HCT116 (cell line): ENCODE data around the gene FRMD4A. TPM values are rescaled to one million over a fixed set of nuclear protein-coding genes. Genes with fewer than 3 reads are reported as not detected.

ENCODE experiments used
- ATAC-seq: fragments of 200-7000 bp; cut with Tn5 transposase; 2 replicates; pipeline ENCODE4 v1.9.1; 2020; ENCODE audit warnings: mild to moderate bottlenecking, moderate library complexity
- BruUV-seq: library from RNA; stranded (reverse); fragments of 400-500 nt; replicated peaks from 2 replicates; lab custom pipeline; 2021; lab: Mats Ljungman, UMichigan
- CTCF ChIA-PET: fragments of 300-600 bp; sonication (Branson Sonifier 250); formaldehyde crosslinking; loops from one replicate; lab custom pipeline; 2021; ENCODE audit warnings: antibody characterized with exemption; lab: Charles Lee
- POLR2A ChIA-PET: fragments of 300-600, 350-600 bp; sonication (Branson Sonifier 250); formaldehyde crosslinking; loops from one replicate; lab custom pipeline; 2021; ENCODE audit warnings: antibody characterized with exemption; lab: Charles Lee
- RAD21 ChIA-PET, 2 experiments: fragments of 300-600 bp; sonication (Branson Sonifier 250); formaldehyde crosslinking; loops; one replicate each; lab custom pipeline; 2023; ENCODE audit warnings: low total read pairs in 2 of 2; ENCODE audit not compliant: uncharacterized antibody in 2 of 2, unreplicated experiment in 2 of 2, low non-redundant PET in 1 of 2; lab: Charles Lee
- DNase-seq: peaks from one replicate; pipeline ENCODE4 v3.0.0-alpha.2; 2010; ENCODE audit warnings: low read depth, low spot score
- H2AFZ ChIP-seq: fragments of 200-600 bp; shearing (Covaris generic), sonication (generic); 2 replicates; pipeline ENCODE4 v1.6.1; 2017; ENCODE audit warnings: low read depth, mixed run types, mixed read lengths, antibody characterized with exemption, low read length; ENCODE audit not compliant: poor library complexity, severe bottlenecking
- H3K27ac ChIP-seq: 2 replicates; pipeline ENCODE4 v1.5.1; 2012; ENCODE audit warnings: low read depth, low read length
- H3K27me3 ChIP-seq: fragments of 200-600 bp; sonication (generic); 2 replicates; pipeline ENCODE4 v1.6.1; 2016; ENCODE audit warnings: mixed run types, low read length, mixed read lengths; ENCODE audit not compliant: insufficient read depth
- H3K36me3 ChIP-seq, 2 experiments: fragments of 200-500 bp in 1 of 2; fragments of 200-600 bp in 1 of 2; sonication (Bioruptor generic) in 1 of 2; sonication (generic) in 1 of 2; 2 replicates each; pipeline versions ENCODE4 v1.5.1 to v1.6.1; 2014 to 2016; ENCODE audit warnings: low read length in 2 of 2, inconsistent platforms in 1 of 2, mixed read lengths in 1 of 2, mixed run types in 1 of 2; ENCODE audit not compliant: insufficient read depth in 2 of 2, control insufficient read depth in 1 of 2
- H3K4me1 ChIP-seq, 2 experiments: fragments of 200-600 bp in 1 of 2; sonication (generic) in 1 of 2; 2 replicates each; pipeline versions ENCODE4 v1.5.1 to v1.6.1; 2012 to 2017; ENCODE audit warnings: low read length in 2 of 2, inconsistent platforms in 1 of 2, mild to moderate bottlenecking in 1 of 2, mixed read lengths in 1 of 2, mixed run types in 1 of 2, moderate library complexity in 1 of 2; ENCODE audit not compliant: insufficient read depth in 2 of 2, control insufficient read depth in 1 of 2
- H3K4me2 ChIP-seq: fragments of 200-600 bp; sonication (generic); 2 replicates; pipeline ENCODE4 v1.6.1; 2017; ENCODE audit warnings: mixed run types, low read length, mixed read lengths
- H3K4me3 ChIP-seq, 2 experiments: fragments of 200-600 bp in 1 of 2; sonication (generic) in 1 of 2; replicated peaks in 1 of 2; 2 replicates each; pipeline ENCODE4 v1.5.1; 2011 to 2016; ENCODE audit warnings: low read length in 2 of 2, control low read depth in 1 of 2, low read depth in 1 of 2, mild to moderate bottlenecking in 1 of 2, mixed read lengths in 1 of 2, mixed run types in 1 of 2
- H3K79me2 ChIP-seq: fragments of 200-600 bp; sonication (generic); 2 replicates; pipeline ENCODE4 v1.6.1; 2017; ENCODE audit warnings: mild to moderate bottlenecking, mixed run types, low read length, moderate library complexity, mixed read lengths; ENCODE audit not compliant: insufficient read depth
- H3K9ac ChIP-seq: fragments of 200-600 bp; sonication (generic); 2 replicates; pipeline ENCODE4 v1.6.1; 2016; ENCODE audit warnings: low read length, mixed read lengths
- H3K9me2 ChIP-seq: fragments of 200-600 bp; sonication (generic), shearing (Covaris generic); 2 replicates; pipeline ENCODE4 v1.6.1; 2017; ENCODE audit warnings: mixed run types, mild to moderate bottlenecking, moderate library complexity; ENCODE audit not compliant: insufficient read depth
- H3K9me3 ChIP-seq, 2 experiments: fragments of 200-500 bp in 1 of 2; fragments of 200-600 bp in 1 of 2; sonication (Bioruptor generic) in 1 of 2; sonication (generic) in 1 of 2; 2 replicates each; pipeline ENCODE4 v1.6.1; 2014 to 2017; ENCODE audit warnings: low read length in 2 of 2, mixed read lengths in 2 of 2, inconsistent platforms in 1 of 2, low read depth in 1 of 2, mild to moderate bottlenecking in 1 of 2, mixed run types in 1 of 2, moderate library complexity in 1 of 2; ENCODE audit not compliant: control insufficient read depth in 1 of 2, insufficient read depth in 1 of 2
- H4K20me1 ChIP-seq: fragments of 200-600 bp; sonication (generic), shearing (Covaris generic); 2 replicates; pipeline ENCODE4 v1.6.1; 2017; ENCODE audit warnings: mixed run types, mild to moderate bottlenecking, moderate library complexity; ENCODE audit not compliant: insufficient read depth
- ATF3 ChIP-seq: IDR thresholded peaks from 2 replicates; pipeline ENCODE4 v1.6.1; 2012
- CBX3 ChIP-seq: IDR thresholded peaks from 2 replicates; pipeline ENCODE4 v1.6.1; 2012; ENCODE audit warnings: low read depth
- EGR1 ChIP-seq: IDR thresholded peaks from 2 replicates; pipeline ENCODE4 v1.6.1; 2012; ENCODE audit warnings: low read depth
- ELF1 ChIP-seq: IDR thresholded peaks from 2 replicates; pipeline ENCODE4 v1.6.1; 2012; ENCODE audit warnings: low read depth, borderline replicate concordance
- EZH2phosphoT487 ChIP-seq: fragments of 200-600 bp; IDR thresholded peaks from 2 replicates; pipeline ENCODE4 v1.6.1; 2018; ENCODE audit warnings: antibody characterized with exemption, borderline replicate concordance
- FOSL1 ChIP-seq: IDR thresholded peaks from 2 replicates; pipeline ENCODE4 v1.6.1; 2012; ENCODE audit warnings: low read depth
- JUND ChIP-seq: IDR thresholded peaks from 2 replicates; pipeline ENCODE4 v1.6.1; 2012
- MAX ChIP-seq: IDR thresholded peaks from 2 replicates; pipeline ENCODE4 v1.6.1; 2012
- POLR2A ChIP-seq: IDR thresholded peaks from 2 replicates; pipeline ENCODE4 v1.7.0; 2011; ENCODE audit warnings: borderline replicate concordance; ENCODE audit not compliant: insufficient read depth, insufficient read length; ENCODE audit errors: extremely low read depth
- POLR2AphosphoS5 ChIP-seq: IDR thresholded peaks from 2 replicates; pipeline ENCODE4 v1.6.1; 2011; ENCODE audit warnings: mild to moderate bottlenecking, low read depth, low read length, moderate library complexity
- SIN3A ChIP-seq: IDR thresholded peaks from 2 replicates; pipeline ENCODE4 v1.6.1; 2012; ENCODE audit warnings: low read depth
- SRF ChIP-seq: IDR thresholded peaks from 2 replicates; pipeline ENCODE4 v1.6.1; 2012; ENCODE audit warnings: low read depth
- TCF7L2 ChIP-seq: IDR thresholded peaks from 2 replicates; pipeline ENCODE4 v1.7.0; 2011; ENCODE audit warnings: borderline replicate concordance, inconsistent platforms; ENCODE audit not compliant: insufficient read depth, insufficient read length; ENCODE audit errors: extremely low read depth
- YY1 ChIP-seq: IDR thresholded peaks from 2 replicates; pipeline ENCODE4 v1.6.1; 2011; ENCODE audit warnings: low read length, low read depth, moderate library complexity, mild to moderate bottlenecking; ENCODE audit not compliant: insufficient replicate concordance; ENCODE audit errors: extremely low read depth
- ZFX ChIP-seq: fragments of 450-650 bp; IDR thresholded peaks from 2 replicates; pipeline ENCODE4 v1.6.1; 2017
- ZNF274 ChIP-seq: fragments of 200-500 bp; sonication (Bioruptor generic); IDR thresholded peaks from 2 replicates; pipeline ENCODE4 v1.6.1; 2014; ENCODE audit warnings: mild to moderate bottlenecking, low read depth, low read length, inconsistent platforms
- intact Hi-C: fragments of 100-400 bp; cut with micrococcal nuclease; formaldehyde crosslinking; loops from 2 replicates; pipeline ENCODE4 v1.10.0; 2022
- total RNA-seq: library from RNA; stranded (reverse); gene quantifications from one replicate; pipeline ENCODE4 v1.2.1, GENCODE V29; 2021; ENCODE audit not compliant: unreplicated experiment
- TF ChIP-seq, protein P1 (sequence below): IDR thresholded peaks from 2 replicates; pipeline ENCODE4 v1.6.1; 2011; ENCODE audit warnings: mild to moderate bottlenecking, low read length, moderate library complexity; ENCODE audit not compliant: insufficient replicate concordance; ENCODE audit errors: extremely low read depth

The FRMD4A gene
- total RNA-seq, 1 experiment from 2014 or later, result 0.20 TPM

GRCh38 chr10:13839030-13839429, 491.7 kb downstream of the FRMD4A start:
- no peak overlapping the region for H3K4me2 ChIP-seq
- intact Hi-C loops, result no loop called here
- POLR2A ChIA-PET, result no interaction called here
- ATAC-seq, result no peak
- CTCF ChIA-PET, result no interaction called here
- no peak for DNase-seq
- no peak overlapping the region for H3K4me3 ChIP-seq
- H3K4me1 ChIP-seq, result peaks cover 0 to 9% of the 10 kb centered on the region in 2 experiments; a peak in 1 of 4 replicates
- H3K27ac ChIP-seq, result no peak overlapping the region
- no peak overlapping the region for H2AFZ ChIP-seq
- H3K9me3 ChIP-seq, result no peaks in the 10 kb centered on the region
- H3K36me3 ChIP-seq, result no peaks in the 10 kb centered on the region
- H4K20me1 ChIP-seq, result no peaks in the 10 kb centered on the region
- no peaks in the 10 kb centered on the region for H3K79me2 ChIP-seq
- no peaks in the 10 kb centered on the region for H3K9me2 ChIP-seq
- H3K9ac ChIP-seq, result no peak overlapping the region
- no peak for TF ChIP-seq ATF3
- no peak for TF ChIP-seq YY1
- no peak for TF ChIP-seq POLR2AphosphoS5
- TF ChIP-seq JUND, result no peak
- TF ChIP-seq, protein P1, sequence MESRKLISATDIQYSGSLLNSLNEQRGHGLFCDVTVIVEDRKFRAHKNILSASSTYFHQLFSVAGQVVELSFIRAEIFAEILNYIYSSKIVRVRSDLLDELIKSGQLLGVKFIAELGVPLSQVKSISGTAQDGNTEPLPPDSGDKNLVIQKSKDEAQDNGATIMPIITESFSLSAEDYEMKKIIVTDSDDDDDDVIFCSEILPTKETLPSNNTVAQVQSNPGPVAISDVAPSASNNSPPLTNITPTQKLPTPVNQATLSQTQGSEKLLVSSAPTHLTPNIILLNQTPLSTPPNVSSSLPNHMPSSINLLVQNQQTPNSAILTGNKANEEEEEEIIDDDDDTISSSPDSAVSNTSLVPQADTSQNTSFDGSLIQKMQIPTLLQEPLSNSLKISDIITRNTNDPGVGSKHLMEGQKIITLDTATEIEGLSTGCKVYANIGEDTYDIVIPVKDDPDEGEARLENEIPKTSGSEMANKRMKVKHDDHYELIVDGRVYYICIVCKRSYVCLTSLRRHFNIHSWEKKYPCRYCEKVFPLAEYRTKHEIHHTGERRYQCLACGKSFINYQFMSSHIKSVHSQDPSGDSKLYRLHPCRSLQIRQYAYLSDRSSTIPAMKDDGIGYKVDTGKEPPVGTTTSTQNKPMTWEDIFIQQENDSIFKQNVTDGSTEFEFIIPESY, result no peak
- no peak for TF ChIP-seq EZH2phosphoT487
- TF ChIP-seq MAX, result no peak
- TF ChIP-seq POLR2A, result no peak
- TF ChIP-seq ELF1, result no peak
- TF ChIP-seq FOSL1, result no peak
- no peak for TF ChIP-seq ZFX
- no peak for TF ChIP-seq SRF
- no peak for TF ChIP-seq SIN3A
- TF ChIP-seq TCF7L2, result no peak
- TF ChIP-seq EGR1, result no peak
- TF ChIP-seq ZNF274, result no peak
- no peak for TF ChIP-seq CBX3
- no TSS peak for BruUV-seq
- RAD21 ChIA-PET, result no interaction called here
- no peaks in the 10 kb centered on the region for H3K27me3 ChIP-seq
